NCI-H1048 (cell line): ENCODE measurements around the gene OR52A5.
"Not testable (repeated sequence)": the region's sequence is repeated elsewhere in the genome, so short reads cannot be mapped to it uniquely, and the experiment has no call there.

Source experiments
- DNase-seq: peaks from one replicate; lab custom pipeline; 2025; lab: John Stamatoyannopoulos, UW

OR52A5 gene

GRCh38 chr11:5137996-5138395 lies at the start of gene OR52A5:
TSS of gene OR52A5 (minus strand) at chr11:5138356. CDS start at chr11:5132642, 5,714 bp downstream.
- DNase-seq: no peak

DNA sequence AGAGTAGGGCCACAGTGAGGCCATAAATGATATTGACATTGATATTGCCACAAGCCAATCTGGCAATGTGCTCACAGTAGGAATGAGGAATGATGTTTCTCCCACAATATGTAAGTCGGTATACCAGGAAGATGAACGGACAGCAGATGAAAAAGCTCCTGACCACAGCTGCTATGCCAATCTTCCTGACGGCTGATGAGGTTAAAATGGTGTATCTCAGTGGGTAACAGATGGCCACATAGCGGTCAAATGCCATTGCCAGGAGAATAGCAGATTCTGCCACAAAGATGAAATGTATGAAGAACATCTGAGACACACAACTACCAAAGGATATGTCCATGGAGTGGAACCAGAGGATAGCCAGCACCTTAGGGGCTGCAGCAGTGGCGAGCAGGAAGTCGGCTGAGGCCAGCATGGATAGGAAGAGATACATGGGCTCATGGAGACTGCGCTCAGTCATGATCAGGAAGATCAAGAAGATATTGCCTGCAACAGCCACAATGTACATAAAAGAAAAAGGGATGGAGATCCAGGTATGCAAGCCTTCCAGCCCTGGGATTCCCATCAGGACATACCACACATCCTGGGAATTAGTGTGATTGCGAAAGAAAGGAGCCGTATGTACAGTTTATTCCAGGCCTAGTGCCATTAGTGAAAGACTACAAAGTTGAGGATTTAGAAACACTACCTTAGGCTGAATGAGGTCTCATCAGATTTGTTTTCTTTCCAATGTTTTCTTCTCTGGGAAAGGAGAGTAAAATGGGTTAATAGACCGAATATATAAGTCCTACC lies 40.1 kb upstream of the OR52A5 start:
- DNase-seq: no peak

GRCh38 chr11:5174934-5175333 lies 36.8 kb upstream of the OR52A5 start:
- no peak for DNase-seq

DNA sequence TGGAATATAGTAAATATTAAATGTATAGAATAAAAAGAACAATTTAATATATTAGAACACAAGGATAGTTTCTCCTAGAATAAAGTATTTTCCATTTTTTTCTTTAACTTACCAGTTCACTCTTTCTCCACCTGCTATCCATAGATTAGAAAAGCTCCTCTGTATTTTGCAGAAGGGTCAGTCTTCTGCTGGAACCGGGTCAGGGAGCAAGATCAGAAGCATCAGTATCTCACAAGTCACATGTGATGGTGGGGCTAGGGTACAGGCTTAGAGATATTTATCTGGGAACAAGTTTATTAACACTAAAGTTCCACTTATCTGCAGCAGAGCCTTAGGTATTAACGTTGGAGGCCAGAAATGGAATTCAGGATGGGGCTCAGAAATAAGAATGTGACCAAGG lies 33.7 kb upstream of the OR52A5 start:
- DNase-seq: no peak

GRCh38 chr11:5165898-5166297 lies 27.7 kb upstream of the OR52A5 start:
- DNase-seq: not testable (repeated sequence)

- DNase-seq: not testable (repeated sequence)
Measured at GRCh38 chr11:5164807-5165206, 26.7 kb upstream of the OR52A5 start.

DNA sequence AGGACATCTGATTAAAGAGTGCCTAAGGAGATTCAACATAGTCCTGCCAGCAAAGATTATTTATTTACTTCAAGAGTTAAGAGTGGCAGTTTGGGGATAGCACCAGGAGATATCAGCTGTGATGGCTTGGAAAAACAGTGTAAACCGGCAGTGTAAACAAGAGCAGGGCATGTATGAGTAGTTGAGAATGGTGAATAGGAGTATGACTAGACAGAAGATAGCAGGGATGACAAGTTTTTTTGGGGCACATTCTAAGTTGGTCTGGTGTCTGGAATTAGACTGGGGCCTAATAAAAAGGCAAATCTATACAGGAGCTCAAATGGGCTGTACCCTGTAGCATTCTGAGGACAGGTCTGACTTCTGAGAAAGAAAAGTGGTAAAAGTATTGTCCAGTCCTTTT lies 22.9 kb upstream of the OR52A5 start:
- DNase-seq: not testable (repeated sequence)

DNA sequence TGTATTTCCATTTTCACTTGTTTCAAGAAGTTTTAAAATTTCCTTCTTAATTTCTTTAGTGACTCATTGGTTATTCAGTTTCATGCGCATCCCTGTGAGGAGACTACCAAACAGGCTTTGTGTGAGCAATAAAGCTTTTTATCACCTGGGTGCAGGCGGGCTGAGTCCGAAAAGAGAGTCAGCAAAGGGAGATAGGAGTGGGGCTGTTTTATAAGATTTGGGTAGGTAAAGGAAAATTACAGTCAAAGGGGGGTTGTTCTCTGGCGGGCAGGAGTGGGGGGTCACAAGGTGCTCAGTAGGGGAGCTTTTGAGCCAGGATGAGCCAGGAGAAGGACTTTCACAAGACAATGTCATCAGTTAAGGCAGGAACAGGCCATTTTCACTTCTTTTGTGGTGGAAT lies 22.1 kb upstream of the OR52A5 start:
- DNase-seq: not testable (repeated sequence)

DNA sequence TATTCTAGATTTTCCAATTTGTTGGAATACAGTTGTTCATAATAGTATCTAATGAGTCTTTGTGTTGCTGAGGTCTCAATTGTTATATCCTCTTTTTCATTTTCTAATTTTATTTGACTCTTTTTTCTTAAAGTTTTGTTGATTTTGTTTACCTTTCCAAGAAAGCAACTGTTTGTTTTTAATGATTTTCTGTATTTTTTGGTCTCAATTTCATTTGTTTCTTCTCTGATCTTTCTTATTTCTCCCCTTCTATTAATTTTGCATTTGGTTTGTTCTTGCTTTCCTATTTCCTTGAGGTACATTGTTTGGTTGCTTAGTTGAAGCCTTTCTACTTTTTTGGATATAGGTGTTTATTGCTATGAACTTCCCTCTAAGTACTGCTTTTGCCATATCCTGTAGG lies 21.6 kb upstream of the OR52A5 start:
- no peak for DNase-seq

- DNase-seq: no peak
Measured at GRCh38 chr11:5154657-5155056, 16.5 kb upstream of the OR52A5 start, which contains the start of gene OR52A1. TSS of gene OR52A1 (minus strand) at chr11:5154757. CDS start at chr11:5152369, 2,388 bp downstream.

GRCh38 chr11:5153574-5154431 lies 15.6 kb upstream of the OR52A5 start:
- no peak for DNase-seq

DNA sequence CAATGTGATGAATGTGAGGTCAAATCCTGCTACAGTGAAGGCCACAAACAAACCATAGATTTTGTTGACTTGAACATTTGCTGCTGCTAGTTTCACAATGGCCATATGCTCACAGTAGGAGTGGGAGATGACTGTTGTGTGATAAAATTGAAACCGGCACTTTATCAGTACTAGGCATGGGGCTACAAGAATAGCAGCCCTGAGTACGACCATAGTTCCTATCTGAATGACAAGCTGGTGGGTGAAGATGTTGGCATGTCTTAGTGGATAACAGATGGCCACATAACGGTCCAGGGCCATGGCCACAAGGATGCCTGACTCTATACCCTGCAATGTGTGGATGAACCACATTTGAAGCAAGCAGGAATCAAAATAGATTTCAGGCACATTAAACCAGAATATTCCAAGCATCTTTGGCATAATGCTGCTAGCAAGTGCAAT lies 13.6 kb upstream of the OR52A5 start:
- DNase-seq: no peak

GRCh38 chr11:5144206-5144605 lies 6.0 kb upstream of the OR52A5 start:
- DNase-seq: not testable (repeated sequence)

GRCh38 chr11:5137014-5137413 lies 1.1 kb downstream of the OR52A5 start:
- DNase-seq: no peak

GRCh38 chr11:5136261-5136660 lies 1.9 kb downstream of the OR52A5 start:
- DNase-seq: no peak

DNA sequence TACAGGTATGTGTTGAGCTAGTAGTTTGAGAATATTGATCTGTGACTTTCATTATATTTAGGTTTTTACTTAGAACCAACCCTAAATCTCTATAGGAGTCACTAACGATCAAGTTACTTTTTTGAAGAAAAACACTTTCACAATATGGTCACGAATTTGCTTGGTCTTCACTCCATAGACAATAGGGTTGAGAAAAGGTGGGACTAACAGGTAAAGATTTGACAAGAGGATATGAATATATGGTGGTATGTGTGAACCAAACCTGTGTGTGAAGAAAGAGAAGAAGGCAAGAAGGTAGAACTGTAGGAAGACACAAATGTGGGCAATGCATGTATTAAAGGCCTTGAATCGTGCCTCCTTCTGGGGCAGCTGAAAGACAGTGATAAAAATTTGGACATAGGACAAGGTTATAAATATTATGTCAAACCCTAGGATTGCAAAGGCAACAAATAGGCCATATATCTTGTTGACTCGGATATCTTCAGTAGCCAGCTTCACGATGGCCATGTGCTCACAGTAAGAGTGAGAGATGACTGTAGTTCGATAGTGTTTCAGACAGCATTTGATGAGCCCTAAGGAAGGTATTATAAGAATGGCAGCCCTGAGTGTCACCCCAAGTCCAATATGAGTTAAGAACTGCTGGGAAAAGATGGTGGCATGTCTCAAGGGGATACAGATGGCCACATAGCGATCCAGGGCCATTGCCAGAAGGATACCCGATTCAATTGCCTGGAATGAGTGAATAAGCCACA lies 6.4 kb downstream of the OR52A5 start:
- DNase-seq: no peak

GRCh38 chr11:5129457-5129877 lies 8.7 kb downstream of the OR52A5 start:
- no peak for DNase-seq

GRCh38 chr11:5124891-5125620 lies 13.1 kb downstream of the OR52A5 start:
- DNase-seq: no peak

GRCh38 chr11:5123802-5124521 lies 14.2 kb downstream of the OR52A5 start:
- DNase-seq: peak; percentile 20

GRCh38 chr11:5118893-5119292 lies 19.3 kb downstream of the OR52A5 start:
- no peak for DNase-seq

DNA sequence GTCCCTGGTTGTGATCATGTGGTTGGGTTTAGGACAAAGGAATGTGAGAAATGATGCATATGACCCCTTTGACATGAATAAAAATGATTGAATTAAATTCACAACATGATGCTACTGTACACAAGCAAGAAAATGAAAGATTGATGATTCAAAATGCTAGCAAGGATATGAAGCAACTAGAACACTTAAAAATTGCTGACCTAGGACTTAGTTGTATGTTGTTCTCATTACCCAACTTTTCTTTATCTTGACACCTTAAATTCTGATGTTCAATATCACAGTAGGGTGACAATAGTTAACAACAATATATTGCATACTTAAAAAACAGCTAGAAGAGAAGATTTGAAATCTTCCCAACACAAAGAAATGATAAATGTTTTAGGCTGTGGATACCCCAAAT lies 20.6 kb downstream of the OR52A5 start:
- no peak for DNase-seq
